OCI-LY3 (cell line): ENCODE data around the gene ZNF716.

ENCODE experiments used
- H2AFZ ChIP-seq: fragments of 200-600, 300-600 bp; shearing (Covaris generic); 2 replicates; pipeline ENCODE4 v1.6.0; 2014; ENCODE audit warnings: antibody characterized with exemption, low read depth, low read length
- H3K27ac ChIP-seq: fragments of 200-600, 300-600 bp; sonication (generic); 2 replicates; pipeline ENCODE4 v1.5.1; 2014; ENCODE audit warnings: mild to moderate bottlenecking, low read length, moderate library complexity, mixed read lengths
- H3K27me3 ChIP-seq: fragments of 200-600, 300-600 bp; sonication (generic); 2 replicates; pipeline ENCODE4 v1.6.1; 2014; ENCODE audit warnings: low read depth, low read length, mixed read lengths
- H3K36me3 ChIP-seq: fragments of 200-600, 300-600 bp; sonication (generic); replicated peaks from 2 replicates; pipeline ENCODE3; 2014; ENCODE audit warnings: low read depth, low read length, mixed read lengths
- H3K4me1 ChIP-seq: fragments of 300-600, 200-600 bp; sonication (generic); 2 replicates; pipeline ENCODE4 v1.6.1; 2014; ENCODE audit warnings: low read length, mixed read lengths
- H3K4me2 ChIP-seq: fragments of 200-600, 300-600 bp; sonication (generic); 2 replicates; pipeline ENCODE4 v1.6.1; 2014; ENCODE audit warnings: low read length, mixed read lengths
- H3K4me3 ChIP-seq: fragments of 300-600, 200-600 bp; sonication (generic); 2 replicates; pipeline ENCODE4 v1.5.1; 2014; ENCODE audit warnings: antibody characterized with exemption, mild to moderate bottlenecking, low read length, moderate library complexity
- H3K79me2 ChIP-seq: fragments of 300-600, 200-600 bp; shearing (Covaris generic); 2 replicates; pipeline ENCODE4 v1.6.1; 2014; ENCODE audit warnings: mild to moderate bottlenecking, low read length, mixed read lengths
- H3K9ac ChIP-seq: fragments of 300-600, 200-600 bp; shearing (Covaris generic); 2 replicates; pipeline ENCODE4 v1.6.0; 2014; ENCODE audit warnings: mild to moderate bottlenecking, low read length, moderate library complexity
- H3K9me3 ChIP-seq: fragments of 200-600, 300-600 bp; shearing (Covaris generic); 2 replicates; pipeline ENCODE4 v1.6.1; 2014; ENCODE audit warnings: low read length, mixed read lengths; ENCODE audit not compliant: insufficient read depth
- H4K20me1 ChIP-seq: fragments of 200-600, 300-600 bp; sonication (generic); 2 replicates; pipeline ENCODE4 v1.6.1; 2016; ENCODE audit warnings: low read length, mixed read lengths; ENCODE audit not compliant: insufficient read depth
- EZH2phosphoT487 ChIP-seq: fragments of 200-600 bp; shearing (Covaris generic); IDR thresholded peaks from 2 replicates; pipeline ENCODE4 v1.6.1; 2018; ENCODE audit warnings: antibody characterized with exemption, mixed run types, low read depth
- TF ChIP-seq, protein P1 (sequence below): fragments of 200-600, 300-600 bp; sonication (generic); IDR thresholded peaks from 2 replicates; pipeline ENCODE4 v1.5.1; 2014; ENCODE audit warnings: antibody characterized with exemption, low read length, low read depth

ZNF716 gene

GRCh38 chr7:57415326-57415725, 34.7 kb upstream of the ZNF716 start:
- no peak overlapping the region for H3K4me2 ChIP-seq
- no peaks in the 10 kb centered on the region for H3K4me1 ChIP-seq
- no peak overlapping the region for H2AFZ ChIP-seq
- no peaks in the 10 kb centered on the region for H3K36me3 ChIP-seq
- no peak overlapping the region for H3K9ac ChIP-seq
- H3K79me2 ChIP-seq, result no peaks in the 10 kb centered on the region
- no peaks in the 10 kb centered on the region for H3K27me3 ChIP-seq
- no peak for TF ChIP-seq EZH2phosphoT487
- TF ChIP-seq, protein P1, sequence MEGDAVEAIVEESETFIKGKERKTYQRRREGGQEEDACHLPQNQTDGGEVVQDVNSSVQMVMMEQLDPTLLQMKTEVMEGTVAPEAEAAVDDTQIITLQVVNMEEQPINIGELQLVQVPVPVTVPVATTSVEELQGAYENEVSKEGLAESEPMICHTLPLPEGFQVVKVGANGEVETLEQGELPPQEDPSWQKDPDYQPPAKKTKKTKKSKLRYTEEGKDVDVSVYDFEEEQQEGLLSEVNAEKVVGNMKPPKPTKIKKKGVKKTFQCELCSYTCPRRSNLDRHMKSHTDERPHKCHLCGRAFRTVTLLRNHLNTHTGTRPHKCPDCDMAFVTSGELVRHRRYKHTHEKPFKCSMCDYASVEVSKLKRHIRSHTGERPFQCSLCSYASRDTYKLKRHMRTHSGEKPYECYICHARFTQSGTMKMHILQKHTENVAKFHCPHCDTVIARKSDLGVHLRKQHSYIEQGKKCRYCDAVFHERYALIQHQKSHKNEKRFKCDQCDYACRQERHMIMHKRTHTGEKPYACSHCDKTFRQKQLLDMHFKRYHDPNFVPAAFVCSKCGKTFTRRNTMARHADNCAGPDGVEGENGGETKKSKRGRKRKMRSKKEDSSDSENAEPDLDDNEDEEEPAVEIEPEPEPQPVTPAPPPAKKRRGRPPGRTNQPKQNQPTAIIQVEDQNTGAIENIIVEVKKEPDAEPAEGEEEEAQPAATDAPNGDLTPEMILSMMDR, result no peak
- no peak overlapping the region for H3K27ac ChIP-seq
- H3K4me3 ChIP-seq, result no peak overlapping the region
- H4K20me1 ChIP-seq, result no peaks in the 10 kb centered on the region
- H3K9me3 ChIP-seq, result no peaks in the 10 kb centered on the region

DNA sequence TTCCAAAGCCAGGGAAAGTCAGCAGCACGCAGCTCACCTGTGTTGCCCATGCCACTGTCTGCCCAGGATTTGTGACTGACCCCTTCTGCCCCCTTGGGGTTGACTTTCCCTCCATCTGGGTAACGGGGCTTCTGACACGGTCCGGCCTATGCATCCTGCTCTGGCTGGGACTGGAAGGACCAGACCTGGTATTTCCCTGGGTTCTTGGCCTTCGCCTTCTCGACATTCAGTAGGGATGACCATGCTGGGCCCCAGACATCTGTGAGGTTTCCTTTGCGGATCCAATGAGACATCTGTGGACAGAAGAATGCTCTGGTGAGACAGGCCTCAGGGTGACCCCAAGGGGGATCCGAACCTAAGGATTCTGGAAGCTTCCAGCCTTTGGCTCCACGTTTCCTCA, 34.2 kb upstream of the ZNF716 start:
- Histone ChIP-seq H3K79me2 (no peaks in the 10 kb centered on the region), H3K27ac (no peak overlapping the region), H3K4me3 (no peak overlapping the region), H3K36me3 (no peaks in the 10 kb centered on the region), H3K4me2 (no peak overlapping the region), H2AFZ (no peak overlapping the region), H3K9me3 (no peaks in the 10 kb centered on the region), H3K9ac (no peak overlapping the region), H3K27me3 (no peaks in the 10 kb centered on the region), H4K20me1 (no peaks in the 10 kb centered on the region), H3K4me1 (no peaks in the 10 kb centered on the region)
- TF ChIP-seq EZH2phosphoT487, result no peak
- TF ChIP-seq, protein P1, result no peak

DNA sequence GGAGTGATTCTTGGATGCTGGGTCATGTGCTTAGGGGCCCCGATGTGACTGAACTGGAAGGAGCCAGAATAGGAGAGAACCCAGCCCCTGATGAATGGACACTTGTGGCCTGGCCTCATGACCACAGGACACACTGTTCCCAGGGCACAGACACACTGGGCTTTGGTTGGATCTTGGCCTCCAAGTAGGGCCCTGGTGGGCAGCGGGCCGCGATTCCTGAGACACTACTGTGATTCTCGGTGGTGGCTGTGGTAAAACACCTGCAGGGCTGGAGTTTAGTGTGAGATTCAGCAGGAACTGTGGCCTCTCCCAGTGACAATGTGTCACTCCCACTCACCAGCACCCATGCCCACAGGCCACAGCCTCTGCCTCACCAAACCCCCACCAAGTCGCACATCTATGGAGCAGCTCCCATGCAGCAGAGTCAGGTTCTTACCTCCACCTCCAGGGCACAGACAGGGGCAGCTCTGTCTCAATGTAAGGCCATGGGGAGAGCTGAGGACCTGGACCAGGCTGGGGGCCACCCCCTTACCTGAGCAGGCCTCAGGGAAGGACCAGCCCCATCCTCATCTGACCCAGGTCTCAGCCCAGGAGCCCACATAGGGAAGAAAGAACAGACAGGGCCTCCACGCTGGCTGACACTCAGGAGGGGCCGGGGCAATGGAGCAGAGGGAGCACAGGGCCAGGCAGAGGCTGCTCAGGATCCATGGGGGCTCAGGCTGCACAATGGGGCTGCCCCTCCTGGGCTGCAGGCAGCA, 33.2 kb upstream of the ZNF716 start:
- no peaks in the 10 kb centered on the region for H3K4me1 ChIP-seq
- no peak overlapping the region for H3K9ac ChIP-seq
- H3K27me3 ChIP-seq, result no peaks in the 10 kb centered on the region
- no peaks in the 10 kb centered on the region for H4K20me1 ChIP-seq
- TF ChIP-seq EZH2phosphoT487, result no peak
- TF ChIP-seq, protein P1, result no peak
- H2AFZ ChIP-seq, result no peak overlapping the region
- no peaks in the 10 kb centered on the region for H3K36me3 ChIP-seq
- H3K4me2 ChIP-seq, result no peak overlapping the region
- no peaks in the 10 kb centered on the region for H3K79me2 ChIP-seq
- no peak overlapping the region for H3K4me3 ChIP-seq
- no peaks in the 10 kb centered on the region for H3K9me3 ChIP-seq
- H3K27ac ChIP-seq, result no peak overlapping the region

DNA sequence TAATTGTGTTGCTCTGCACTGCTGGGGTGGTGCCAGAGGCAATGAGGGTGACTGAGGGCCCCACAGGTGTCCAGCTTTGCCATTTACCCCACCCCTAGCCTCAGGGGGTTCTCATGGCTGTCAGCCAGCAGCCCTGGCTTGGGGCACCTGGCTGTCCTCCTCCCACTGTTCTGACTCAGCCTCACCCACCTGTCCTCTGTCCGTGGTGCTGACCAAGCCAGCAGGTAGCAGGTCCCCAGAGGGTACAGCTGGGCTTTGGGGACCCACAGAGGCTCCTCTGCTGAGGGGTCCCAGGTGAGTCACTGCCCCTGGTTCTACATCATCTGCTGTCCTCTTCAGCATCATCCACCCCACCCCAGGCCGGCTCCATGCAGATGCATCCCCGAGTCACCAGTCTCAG, 32.2 kb upstream of the ZNF716 start:
- Histone ChIP-seq H3K27me3 (no peaks in the 10 kb centered on the region), H3K4me3 (no peak overlapping the region), H4K20me1 (no peaks in the 10 kb centered on the region), H3K4me2 (no peak overlapping the region), H3K4me1 (no peaks in the 10 kb centered on the region), H3K9me3 (no peaks in the 10 kb centered on the region), H3K27ac (no peak overlapping the region), H2AFZ (no peak overlapping the region), H3K9ac (no peak overlapping the region), H3K79me2 (no peaks in the 10 kb centered on the region), H3K36me3 (no peaks in the 10 kb centered on the region)
- TF ChIP-seq EZH2phosphoT487, result no peak
- TF ChIP-seq, protein P1, result no peak
